Cardiac fibroblast (primary cell): ENCODE measurements around the gene SACM1L.

Experiments used
- DNase-seq, 2 donors: peaks; one replicate each; pipeline versions ENCODE4 v3.0.0 to v3.0.0-alpha.2; 2010; ENCODE audit warnings: low read depth in 2 of 2
- H3K4me3 ChIP-seq, 2 donors: replicated peaks in 1 of 2; 1 replicate in 1 of 2; 2 replicates in 1 of 2; pipeline ENCODE4 v1.5.1; 2011; ENCODE audit warnings: low read depth in 2 of 2, low read length in 2 of 2, mild to moderate bottlenecking in 2 of 2, moderate library complexity in 1 of 2
- TF ChIP-seq, protein P1 (sequence below): IDR thresholded peaks from one replicate; pipeline ENCODE4 v1.5.1; 2011; ENCODE audit warnings: low read depth, mild to moderate bottlenecking, low read length, inconsistent platforms

Gene SACM1L

DNA sequence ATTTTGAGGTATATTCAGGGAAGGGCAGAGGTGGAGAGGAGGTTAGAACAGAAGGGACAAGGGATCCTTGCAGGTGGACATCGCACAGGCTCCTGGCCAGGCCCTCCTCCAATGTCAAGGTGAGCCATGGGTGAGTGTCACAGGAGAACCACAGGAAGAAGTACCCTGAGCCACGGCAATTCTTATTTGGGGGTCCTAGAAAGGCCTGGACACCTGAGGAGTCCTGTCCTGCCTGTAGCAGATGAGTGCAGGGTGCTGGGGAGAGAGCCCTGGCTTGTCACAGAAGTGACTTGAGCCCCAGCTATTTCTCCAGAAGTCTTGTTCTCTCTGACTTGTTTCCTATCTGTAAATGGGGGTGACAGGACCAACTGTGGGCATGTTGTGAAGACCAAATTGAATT is 102.8 kb downstream of the SACM1L start:
- TF ChIP-seq, protein P1, sequence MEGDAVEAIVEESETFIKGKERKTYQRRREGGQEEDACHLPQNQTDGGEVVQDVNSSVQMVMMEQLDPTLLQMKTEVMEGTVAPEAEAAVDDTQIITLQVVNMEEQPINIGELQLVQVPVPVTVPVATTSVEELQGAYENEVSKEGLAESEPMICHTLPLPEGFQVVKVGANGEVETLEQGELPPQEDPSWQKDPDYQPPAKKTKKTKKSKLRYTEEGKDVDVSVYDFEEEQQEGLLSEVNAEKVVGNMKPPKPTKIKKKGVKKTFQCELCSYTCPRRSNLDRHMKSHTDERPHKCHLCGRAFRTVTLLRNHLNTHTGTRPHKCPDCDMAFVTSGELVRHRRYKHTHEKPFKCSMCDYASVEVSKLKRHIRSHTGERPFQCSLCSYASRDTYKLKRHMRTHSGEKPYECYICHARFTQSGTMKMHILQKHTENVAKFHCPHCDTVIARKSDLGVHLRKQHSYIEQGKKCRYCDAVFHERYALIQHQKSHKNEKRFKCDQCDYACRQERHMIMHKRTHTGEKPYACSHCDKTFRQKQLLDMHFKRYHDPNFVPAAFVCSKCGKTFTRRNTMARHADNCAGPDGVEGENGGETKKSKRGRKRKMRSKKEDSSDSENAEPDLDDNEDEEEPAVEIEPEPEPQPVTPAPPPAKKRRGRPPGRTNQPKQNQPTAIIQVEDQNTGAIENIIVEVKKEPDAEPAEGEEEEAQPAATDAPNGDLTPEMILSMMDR = no peak
- H3K4me3 ChIP-seq = no peak overlapping the region
- no peak for DNase-seq

DNA sequence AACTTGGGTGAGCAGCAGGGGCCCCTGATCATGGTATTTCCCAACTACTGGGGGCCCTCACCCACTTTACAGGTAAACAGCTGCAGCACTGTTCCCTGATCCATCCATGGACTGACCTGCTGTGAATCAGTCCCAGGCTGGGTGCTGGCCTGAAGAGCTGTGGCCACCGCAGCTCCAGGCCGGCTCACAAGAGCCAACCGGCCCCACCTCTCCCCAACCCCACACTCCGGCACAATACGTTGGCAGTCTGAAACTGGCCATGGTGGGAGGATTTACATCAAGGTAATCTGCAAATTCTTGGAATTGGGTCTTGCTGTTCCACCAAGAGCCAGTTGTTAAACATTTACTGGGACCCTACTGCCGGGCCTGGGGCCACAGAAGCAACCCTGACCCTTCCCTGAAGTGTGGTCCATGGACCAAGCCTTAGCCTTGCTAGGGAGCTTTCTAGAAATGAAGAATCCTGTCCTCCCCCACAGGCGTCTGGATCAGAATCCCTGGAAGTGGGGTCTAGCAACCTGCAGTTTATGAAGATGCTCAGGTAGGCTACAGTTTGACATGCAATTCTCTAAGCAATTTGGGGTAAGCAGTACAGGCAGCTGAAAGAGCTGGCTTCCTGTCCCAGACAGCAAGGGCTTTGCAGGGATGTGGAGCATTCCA is 103.4 kb downstream of the SACM1L start:
- DNase-seq = no peak
- no peak overlapping the region for H3K4me3 ChIP-seq
- TF ChIP-seq, protein P1 = no peak

DNA sequence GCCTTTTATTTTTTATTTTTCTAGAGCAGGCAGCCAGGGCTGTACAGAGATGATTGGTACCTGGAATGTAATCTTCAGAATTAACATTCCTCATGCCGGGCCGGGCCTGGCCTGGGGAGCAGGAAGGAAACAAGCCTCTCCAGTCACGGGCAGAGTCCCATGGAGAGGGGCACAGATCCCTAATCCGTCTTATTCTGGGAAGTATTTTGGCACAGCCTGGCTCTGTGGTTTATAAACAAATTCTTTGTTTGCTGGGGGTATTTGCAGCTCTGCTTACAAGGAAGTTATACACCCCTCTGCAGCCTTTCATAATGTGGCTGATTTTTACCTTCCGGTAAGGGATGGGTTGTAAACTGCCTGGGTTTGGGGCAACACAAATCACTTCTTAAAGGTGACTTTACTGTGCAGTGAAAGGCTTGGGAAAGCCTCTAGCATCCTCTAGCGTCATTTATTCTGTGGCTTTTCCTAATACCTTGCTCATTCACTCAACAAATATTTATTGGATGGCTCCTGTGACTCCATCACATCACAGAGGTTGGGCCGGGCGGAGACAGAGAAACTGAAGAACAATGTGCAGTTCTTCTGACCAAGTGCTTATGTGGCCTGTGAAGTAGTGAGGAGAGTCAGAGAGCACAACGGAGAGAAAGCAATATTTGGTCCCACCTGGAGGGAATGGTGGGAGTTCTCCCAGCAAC is 104.4 kb downstream of the SACM1L start:
- TF ChIP-seq, protein P1 = no peak
- DNase-seq = no peak
- H3K4me3 ChIP-seq = no peak overlapping the region

DNA sequence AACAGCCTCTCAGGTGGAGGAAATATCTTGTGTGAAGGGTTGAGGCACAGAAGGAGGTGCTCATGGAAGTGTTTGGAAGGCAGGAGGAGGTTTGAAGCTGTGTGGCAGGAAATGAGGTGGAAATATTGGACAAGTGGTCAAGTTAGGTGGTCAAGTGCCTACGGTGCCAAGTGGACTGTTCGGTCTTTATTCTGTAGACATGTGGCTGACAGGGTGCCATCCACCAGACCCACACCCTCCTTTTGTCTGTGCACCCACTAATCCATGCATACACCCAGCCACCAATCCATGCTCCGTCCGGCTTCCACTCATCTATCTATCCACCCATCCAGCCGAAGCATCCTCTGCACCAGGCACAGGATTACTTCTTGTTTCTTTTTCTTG is 105.0 kb downstream of the SACM1L start:
- TF ChIP-seq, protein P1 = no peak
- no peak for DNase-seq
- H3K4me3 ChIP-seq = no peak overlapping the region

DNA sequence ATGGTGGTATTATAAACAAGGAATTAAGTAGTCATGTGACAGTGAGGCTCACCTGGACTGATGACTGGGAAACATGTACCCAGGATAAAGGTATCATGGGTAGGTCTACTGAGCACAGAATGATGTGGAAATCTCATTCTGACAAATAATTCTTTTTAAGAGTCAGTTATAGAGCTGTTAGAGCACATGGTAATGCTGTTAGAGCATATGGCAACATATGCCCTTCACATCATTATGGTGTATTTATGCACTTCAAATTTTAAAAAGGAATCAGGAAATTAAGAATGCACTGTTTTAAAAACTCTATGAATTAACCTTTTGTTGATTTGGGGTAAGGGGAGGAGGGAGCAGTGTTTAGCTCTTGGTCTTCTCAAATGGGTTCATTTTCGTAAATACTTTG is 105.5 kb downstream of the SACM1L start:
- TF ChIP-seq, protein P1 = no peak
- DNase-seq = no peak
- no peak overlapping the region for H3K4me3 ChIP-seq
